Adipocyte (in vitro differentiated cells): ENCODE measurements around the gene WHRN.

Source experiments
- DNase-seq: peaks from one replicate; pipeline ENCODE4 v3.0.0-alpha.2; 2015; ENCODE audit warnings: low read depth
- H3K27me3 ChIP-seq: replicated peaks from 2 replicates; pipeline ENCODE4 v1.7.0; 2013; ENCODE audit warnings: mild to moderate bottlenecking, low read length, moderate library complexity; ENCODE audit not compliant: control insufficient read depth, insufficient read depth
- H3K36me3 ChIP-seq: 2 replicates; pipeline ENCODE4 v1.7.0; 2013; ENCODE audit warnings: low read length, mild to moderate bottlenecking, moderate library complexity; ENCODE audit not compliant: control insufficient read depth, insufficient read depth, severe bottlenecking
- H3K4me1 ChIP-seq: 2 replicates; pipeline ENCODE4 v1.7.0; 2013; ENCODE audit warnings: mild to moderate bottlenecking, low read length, moderate library complexity; ENCODE audit not compliant: control insufficient read depth, insufficient read depth
- H3K4me3 ChIP-seq: 2 replicates; pipeline ENCODE4 v1.7.0; 2013; ENCODE audit warnings: mild to moderate bottlenecking, low read length, moderate library complexity
- H3K9ac ChIP-seq: 2 replicates; pipeline ENCODE4 v1.7.0; 2013; ENCODE audit warnings: mild to moderate bottlenecking, low read length, moderate library complexity
- H3K9me3 ChIP-seq: 2 replicates; pipeline ENCODE4 v1.7.0; 2013; ENCODE audit warnings: mild to moderate bottlenecking, low read length, moderate library complexity; ENCODE audit not compliant: control insufficient read depth

Gene WHRN

GRCh38 chr9:114529285-114529684 is 24.0 kb upstream of the WHRN start:
- peaks cover 9% of the 10 kb centered on the region for H3K27me3 ChIP-seq
- no peaks in the 10 kb centered on the region for H3K4me1 ChIP-seq
- H3K4me3 ChIP-seq: no peak overlapping the region
- DNase-seq: no peak
- H3K9ac ChIP-seq: no peak overlapping the region
- no peaks in the 10 kb centered on the region for H3K36me3 ChIP-seq
- no peaks in the 10 kb centered on the region for H3K9me3 ChIP-seq

- Histone ChIP-seq H3K9ac (no peak overlapping the region), H3K27me3 (peaks cover 32% of the 10 kb centered on the region), H3K4me3 (no peak overlapping the region), H3K4me1 (no peaks in the 10 kb centered on the region), H3K36me3 (no peaks in the 10 kb centered on the region), H3K9me3 (no peaks in the 10 kb centered on the region)
- DNase-seq: no peak
Measured at GRCh38 chr9:114526807-114527206, 21.5 kb upstream of the WHRN start.

- no peaks in the 10 kb centered on the region for H3K36me3 ChIP-seq
- H3K9me3 ChIP-seq: no peaks in the 10 kb centered on the region
- H3K4me1 ChIP-seq: no peaks in the 10 kb centered on the region
- peak; percentile 60 for DNase-seq
- H3K4me3 ChIP-seq: no peak overlapping the region
- peaks cover 36% of the 10 kb centered on the region for H3K27me3 ChIP-seq
- no peak overlapping the region for H3K9ac ChIP-seq
Measured at GRCh38 chr9:114525513-114525912, 20.2 kb upstream of the WHRN start.

DNA sequence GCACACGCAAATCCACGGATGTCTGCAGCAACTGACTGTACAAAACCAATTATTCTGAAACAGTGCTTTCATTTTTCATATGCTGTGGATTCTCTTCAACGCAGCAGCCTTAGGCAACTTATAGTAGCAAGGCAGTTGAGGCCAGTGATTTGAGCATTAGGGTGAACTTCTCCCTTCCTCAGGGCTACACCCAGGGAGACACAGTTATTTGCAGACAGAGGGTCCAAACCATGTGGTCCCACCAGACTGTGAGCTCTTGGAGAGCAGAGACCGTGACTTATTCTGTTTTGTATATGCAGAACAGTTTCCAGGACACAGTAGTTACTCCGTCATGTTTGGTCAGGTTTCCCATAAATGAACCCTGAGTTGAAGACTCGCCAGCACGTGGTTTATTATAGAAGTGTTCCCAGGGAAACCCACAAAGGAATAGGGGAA is 19.0 kb upstream of the WHRN start:
- peaks cover 47% of the 10 kb centered on the region for H3K27me3 ChIP-seq
- DNase-seq: no peak
- H3K9me3 ChIP-seq: no peaks in the 10 kb centered on the region
- no peak overlapping the region for H3K9ac ChIP-seq
- H3K4me3 ChIP-seq: no peak overlapping the region
- no peaks in the 10 kb centered on the region for H3K4me1 ChIP-seq
- no peaks in the 10 kb centered on the region for H3K36me3 ChIP-seq

- H3K27me3 ChIP-seq: peaks cover 43% of the 10 kb centered on the region
- no peaks in the 10 kb centered on the region for H3K4me1 ChIP-seq
- no peak for DNase-seq
- H3K4me3 ChIP-seq: no peak overlapping the region
- no peak overlapping the region for H3K9ac ChIP-seq
- H3K9me3 ChIP-seq: no peaks in the 10 kb centered on the region
- no peaks in the 10 kb centered on the region for H3K36me3 ChIP-seq
Measured at GRCh38 chr9:114522847-114523246, 17.6 kb upstream of the WHRN start.

DNA sequence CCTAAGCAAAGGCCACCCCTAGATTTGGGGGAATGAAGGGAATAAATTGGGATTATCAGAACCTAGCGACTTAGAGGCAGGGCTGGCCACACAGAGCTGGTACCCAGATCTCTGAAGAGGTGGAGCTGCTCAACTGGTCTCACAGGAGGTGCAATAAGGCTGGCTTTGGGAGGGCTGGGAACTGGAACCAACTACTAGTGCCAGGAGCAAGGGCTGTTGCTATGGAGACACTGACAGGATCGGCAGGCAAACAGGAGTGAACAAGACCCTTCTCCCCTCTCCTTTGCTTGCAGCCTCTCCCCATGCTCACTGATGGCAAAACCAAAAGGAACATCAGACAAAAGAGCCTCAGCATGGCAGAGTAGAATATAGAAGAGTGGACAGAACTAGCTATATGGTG is 17.0 kb upstream of the WHRN start:
- Histone ChIP-seq H3K9ac (no peak overlapping the region), H3K4me1 (no peaks in the 10 kb centered on the region), H3K4me3 (no peak overlapping the region), H3K27me3 (peaks cover 43% of the 10 kb centered on the region), H3K9me3 (no peaks in the 10 kb centered on the region), H3K36me3 (no peaks in the 10 kb centered on the region)
- DNase-seq: no peak

- no peak overlapping the region for H3K4me3 ChIP-seq
- H3K9me3 ChIP-seq: no peaks in the 10 kb centered on the region
- no peak for DNase-seq
- H3K4me1 ChIP-seq: no peaks in the 10 kb centered on the region
- no peak overlapping the region for H3K9ac ChIP-seq
- H3K27me3 ChIP-seq: peaks cover 43% of the 10 kb centered on the region
- no peaks in the 10 kb centered on the region for H3K36me3 ChIP-seq
Measured at GRCh38 chr9:114521846-114522245, 16.6 kb upstream of the WHRN start.

DNA sequence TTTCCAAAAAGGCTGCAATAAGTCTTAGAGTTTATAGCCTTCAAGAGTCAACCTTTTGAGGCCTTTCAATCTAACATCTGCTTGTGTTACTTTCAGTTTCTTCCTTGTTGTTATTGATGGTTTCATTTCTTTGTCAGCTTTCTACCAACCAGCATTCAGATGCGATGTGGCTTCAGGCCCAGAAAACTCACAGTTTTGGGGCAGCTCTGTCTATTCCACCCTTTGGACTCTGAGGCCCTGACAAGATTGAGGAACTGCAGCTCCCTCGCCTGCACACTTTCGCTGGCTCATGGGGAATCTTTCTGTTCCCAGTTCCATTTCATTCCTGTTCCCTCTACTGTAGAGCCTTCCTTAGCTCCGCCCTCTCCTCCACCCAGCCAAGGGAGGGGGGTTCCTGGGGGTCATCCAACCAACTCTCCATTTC is 13.3 kb upstream of the WHRN start:
- no peaks in the 10 kb centered on the region for H3K36me3 ChIP-seq
- H3K9me3 ChIP-seq: no peaks in the 10 kb centered on the region
- H3K9ac ChIP-seq: no peak overlapping the region
- DNase-seq: no peak
- peaks cover 46% of the 10 kb centered on the region for H3K27me3 ChIP-seq
- H3K4me1 ChIP-seq: no peaks in the 10 kb centered on the region
- no peak overlapping the region for H3K4me3 ChIP-seq

GRCh38 chr9:114518120-114518519 is 12.8 kb upstream of the WHRN start:
- H3K36me3 ChIP-seq: no peaks in the 10 kb centered on the region
- H3K9ac ChIP-seq: no peak overlapping the region
- H3K4me3 ChIP-seq: no peak overlapping the region
- peaks cover 45% of the 10 kb centered on the region for H3K27me3 ChIP-seq
- H3K9me3 ChIP-seq: no peaks in the 10 kb centered on the region
- no peaks in the 10 kb centered on the region for H3K4me1 ChIP-seq
- DNase-seq: no peak

- H3K9me3 ChIP-seq: no peaks in the 10 kb centered on the region
- H3K9ac ChIP-seq: no peak overlapping the region
- no peak for DNase-seq
- peaks cover 45% of the 10 kb centered on the region for H3K27me3 ChIP-seq
- no peaks in the 10 kb centered on the region for H3K36me3 ChIP-seq
- H3K4me1 ChIP-seq: no peaks in the 10 kb centered on the region
- H3K4me3 ChIP-seq: no peak overlapping the region
Measured at GRCh38 chr9:114516913-114517312, 11.6 kb upstream of the WHRN start.

DNA sequence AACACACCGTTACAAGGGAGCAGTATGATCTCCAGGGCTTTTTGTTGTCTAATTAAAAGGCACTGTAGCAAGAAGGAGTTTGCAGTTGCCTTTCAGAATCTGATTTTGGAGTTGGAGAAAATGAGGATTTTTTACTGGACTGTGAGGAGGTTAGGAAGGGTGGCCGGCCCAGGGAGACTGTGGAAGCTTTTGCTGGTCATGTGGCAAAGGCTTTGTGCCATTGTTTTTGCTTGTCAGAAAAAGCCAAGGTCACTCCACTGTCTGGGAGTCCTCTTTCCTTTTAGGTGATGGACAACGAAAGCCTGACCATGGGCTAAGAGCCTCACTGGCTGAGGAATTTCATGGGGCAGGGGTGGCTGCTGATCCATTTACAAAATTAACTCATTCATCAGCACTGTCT is 10.3 kb upstream of the WHRN start:
- DNase-seq: no peak
- Histone ChIP-seq H3K36me3 (no peaks in the 10 kb centered on the region), H3K9me3 (no peaks in the 10 kb centered on the region), H3K9ac (no peak overlapping the region), H3K4me1 (no peaks in the 10 kb centered on the region), H3K27me3 (peaks cover 52% of the 10 kb centered on the region), H3K4me3 (no peak overlapping the region)

DNA sequence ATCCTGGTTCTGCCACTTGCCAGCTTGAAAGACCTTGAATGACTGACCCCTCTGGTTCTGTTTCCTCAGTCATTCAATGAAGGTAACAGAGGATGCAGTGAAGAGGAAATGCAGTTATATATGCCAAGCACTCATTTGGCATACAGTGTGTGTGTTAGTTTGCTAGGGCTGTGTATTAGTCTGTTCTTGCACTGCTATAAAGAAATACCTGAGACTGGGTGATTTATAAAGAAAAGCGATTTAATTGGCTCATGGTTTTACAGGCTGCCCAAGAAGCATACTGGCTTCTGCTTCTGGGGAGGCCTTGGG is 8.6 kb upstream of the WHRN start:
- H3K4me1 ChIP-seq: no peaks in the 10 kb centered on the region
- H3K9ac ChIP-seq: no peak overlapping the region
- DNase-seq: no peak
- H3K9me3 ChIP-seq: no peaks in the 10 kb centered on the region
- H3K4me3 ChIP-seq: no peak overlapping the region
- peaks cover 57% of the 10 kb centered on the region for H3K27me3 ChIP-seq
- no peaks in the 10 kb centered on the region for H3K36me3 ChIP-seq
